ENCODE data around the gene KPNA1.
A peak's percentile ranks its signal among the peaks of the same experiment; 100 is the strongest.

The KPNA1 gene

GRCh38 chr3:122415762-122416654 lies 98.7 kb downstream of the KPNA1 start, which contains the start of gene WDR5B:
TSS of gene WDR5B (minus strand) at chr3:122416062. CDS start at chr3:122415528, 534 bp downstream.
- no peak for DNase-seq

GRCh38 chr3:122415104-122415744 lies 99.5 kb downstream of the KPNA1 start:
- no peak for DNase-seq

GRCh38 chr3:122414391-122414790 lies 100.3 kb downstream of the KPNA1 start:
- no peak for DNase-seq

DNA sequence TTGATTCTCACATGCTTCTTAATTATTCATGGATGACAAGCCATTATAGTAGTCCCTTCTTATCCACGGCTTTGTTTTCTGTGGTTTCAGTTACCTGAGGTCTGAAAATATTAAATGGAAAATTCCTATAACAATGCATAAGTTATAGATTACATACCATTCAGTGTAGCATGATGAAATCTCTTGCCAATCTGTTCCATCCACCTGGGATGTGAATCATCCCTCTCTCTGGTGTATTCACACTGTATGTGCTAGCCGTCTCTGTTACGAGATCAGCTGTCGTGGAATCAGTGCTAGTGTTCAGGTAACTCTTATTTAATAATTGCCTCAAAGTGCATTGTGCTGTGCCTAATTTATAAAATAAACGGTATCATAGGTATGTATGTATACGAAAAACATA lies 104.1 kb downstream of the KPNA1 start:
- no peak for DNase-seq

GRCh38 chr3:122410111-122410510 lies 104.6 kb downstream of the KPNA1 start:
- no peak for DNase-seq

GRCh38 chr3:122409446-122409845 lies 105.3 kb downstream of the KPNA1 start:
- no peak for DNase-seq

GRCh38 chr3:122407946-122408345 lies 106.8 kb downstream of the KPNA1 start:
- no peak for DNase-seq

DNA sequence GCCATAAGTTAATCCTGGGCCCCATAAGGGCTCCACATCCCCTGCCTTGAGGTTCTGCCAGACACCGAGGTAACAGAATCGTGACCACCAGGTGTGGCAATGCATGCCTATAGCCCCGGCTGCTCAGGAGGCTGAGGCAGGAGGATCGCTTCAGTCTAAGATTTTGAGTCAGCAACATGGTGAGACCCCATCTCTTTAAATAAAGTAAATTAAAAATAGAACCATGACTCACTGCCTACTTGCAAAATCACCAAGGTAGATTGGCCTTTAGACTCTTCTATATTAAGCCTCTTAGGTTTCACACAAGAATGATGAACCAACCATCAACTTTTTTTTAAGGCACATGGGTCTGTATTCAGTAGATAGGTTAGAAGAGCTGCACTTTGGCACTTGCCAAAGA lies 108.5 kb downstream of the KPNA1 start:
- DNase-seq = no peak

- no peak for DNase-seq
These were observed 109.7 kb downstream of the KPNA1 start for GRCh38 chr3:122405015-122405414.

GRCh38 chr3:122403489-122403888 lies 111.2 kb downstream of the KPNA1 start:
- DNase-seq = no peak

GRCh38 chr3:122398920-122399319 lies 115.8 kb downstream of the KPNA1 start:
- DNase-seq = no peak

DNA sequence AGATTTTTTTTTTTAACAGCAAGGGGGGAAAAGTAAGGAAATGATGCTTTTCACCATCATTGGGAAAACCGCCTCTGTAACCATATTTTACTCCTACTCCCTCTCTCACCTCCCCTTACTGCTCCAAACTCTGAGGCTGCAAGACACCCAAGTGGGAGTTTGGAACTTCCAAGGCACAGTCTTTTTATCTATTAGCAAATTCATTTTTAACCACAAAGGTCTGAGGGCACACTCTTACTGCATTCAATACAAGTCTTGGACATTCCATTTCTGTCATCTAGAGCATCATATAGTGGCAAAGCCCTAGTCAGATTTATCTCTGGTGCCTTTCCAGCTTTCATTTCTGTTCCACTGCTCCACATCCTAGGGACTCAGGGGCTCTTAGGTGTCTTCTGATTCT lies 117.5 kb downstream of the KPNA1 start:
- DNase-seq = no peak

GRCh38 chr3:122396511-122396910 lies 118.2 kb downstream of the KPNA1 start:
- DNase-seq = no peak

DNA sequence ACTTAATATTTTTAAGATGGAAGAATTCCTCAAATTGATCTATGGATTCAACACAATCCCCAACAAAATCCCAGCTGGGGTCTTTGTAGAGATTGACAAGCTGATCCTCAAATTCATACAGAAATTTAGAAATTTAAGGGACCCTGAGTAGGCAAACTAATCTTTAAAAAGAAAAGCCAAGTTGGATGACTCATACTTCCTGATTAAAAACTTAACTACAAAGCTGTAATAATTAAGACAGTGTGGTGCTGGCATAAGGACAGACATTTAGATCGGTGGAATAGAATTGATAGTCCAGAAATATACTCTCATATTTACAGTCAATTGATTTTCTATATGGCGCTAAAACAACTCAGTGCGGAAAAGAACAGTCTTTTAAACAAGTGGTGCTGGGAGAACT lies 119.2 kb downstream of the KPNA1 start:
- DNase-seq = no peak

GRCh38 chr3:122394173-122394572 lies 120.6 kb downstream of the KPNA1 start:
- DNase-seq = no peak

DNA sequence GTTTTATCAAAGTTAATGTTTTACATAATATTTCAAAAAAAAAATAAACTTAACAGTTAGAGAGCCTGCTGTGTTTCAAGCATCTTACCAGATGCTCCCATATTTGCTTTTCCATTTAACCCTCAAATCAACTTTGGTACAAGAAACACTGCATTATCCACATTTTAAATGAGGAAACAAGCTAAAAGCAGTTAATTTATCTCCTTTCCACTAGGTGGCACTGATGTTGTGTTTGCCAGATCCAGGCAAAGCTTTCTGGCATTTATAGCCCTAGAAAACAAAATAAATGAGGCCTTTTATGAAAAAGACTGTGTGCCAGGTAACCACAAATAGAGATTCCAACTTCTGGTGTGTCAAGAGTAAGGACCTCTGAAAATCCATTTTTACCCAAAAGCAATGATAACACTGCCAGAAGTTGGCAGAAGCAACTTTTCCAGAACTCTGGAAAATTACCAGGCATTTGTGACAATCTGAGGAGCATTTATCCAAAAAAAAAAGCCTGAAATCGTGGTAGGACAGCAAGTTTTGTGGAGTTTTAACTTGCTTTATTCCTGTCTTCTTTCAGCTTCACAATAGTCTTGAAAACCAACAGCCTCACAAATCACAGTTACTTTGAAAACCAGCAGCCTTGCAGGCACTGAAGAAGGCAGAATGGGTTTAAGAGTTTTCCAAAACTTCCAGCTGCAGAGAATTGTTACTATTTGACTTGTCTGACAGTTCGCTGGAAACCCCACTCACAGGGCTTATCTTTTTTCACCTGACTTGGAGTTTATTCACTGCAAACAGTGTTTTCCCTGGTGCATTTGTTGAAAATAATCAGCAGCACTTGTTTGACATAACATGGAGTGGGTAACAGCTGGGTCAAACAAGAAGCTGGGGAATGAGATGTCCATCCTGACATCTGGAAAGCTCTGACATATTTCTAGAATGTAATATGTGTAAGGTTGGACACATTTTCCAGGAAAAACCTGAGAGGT lies 121.6 kb downstream of the KPNA1 start:
- DNase-seq = peak in 4 of 58 donors; percentile 1 to 11 (median 3)

GRCh38 chr3:122391681-122392446 lies 122.9 kb downstream of the KPNA1 start:
- no peak for DNase-seq

GRCh38 chr3:122390665-122391064 lies 124.1 kb downstream of the KPNA1 start:
- no peak for DNase-seq

DNA sequence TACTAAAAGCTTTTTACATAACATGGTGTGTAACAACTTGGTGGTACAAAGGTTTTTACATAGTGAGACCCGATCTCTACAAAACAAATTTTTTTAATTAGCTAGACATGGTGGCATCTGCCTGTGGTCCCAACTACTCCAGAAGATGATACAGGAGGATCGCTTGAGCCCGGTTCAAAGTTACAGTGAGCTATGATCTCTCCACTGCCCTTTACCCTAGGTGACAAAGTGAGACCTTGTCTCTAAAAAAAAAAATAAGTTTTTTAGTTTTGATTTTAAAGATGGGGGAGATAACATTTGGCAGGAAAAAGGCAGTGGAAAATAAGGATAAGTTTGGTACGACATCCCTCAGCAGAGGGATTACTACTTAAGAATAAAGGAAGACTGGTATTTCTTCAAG lies 124.8 kb downstream of the KPNA1 start:
- DNase-seq = no peak

DNA sequence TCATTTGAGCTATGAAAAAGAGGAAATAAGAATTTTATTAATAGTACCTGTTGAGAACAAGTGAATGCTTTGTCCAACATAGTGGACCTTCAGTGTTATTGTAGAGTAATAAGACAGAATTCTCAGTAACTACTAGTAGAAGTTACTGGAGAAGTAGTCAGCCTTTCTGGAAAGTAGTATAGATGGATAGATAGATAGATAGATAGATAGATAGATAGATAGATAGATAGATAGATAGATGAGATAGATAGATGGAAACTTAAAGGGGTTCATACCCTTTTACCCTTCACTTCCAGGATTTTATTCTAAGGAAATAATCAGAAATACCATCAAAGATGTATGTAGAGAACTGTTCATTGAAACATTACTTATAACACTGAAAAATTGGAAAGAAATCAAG lies 125.5 kb downstream of the KPNA1 start:
- DNase-seq = no peak

GRCh38 chr3:122387709-122388108 lies 127.0 kb downstream of the KPNA1 start:
- DNase-seq = no peak

Measured in anterior cingulate cortex (tissue), 58 donors.